Right cardiac atrium (tissue), 5 donors: ENCODE measurements around the gene MAGEF1. TPM values are rescaled to one million over a fixed set of nuclear protein-coding genes. Genes with fewer than 3 reads are reported as not detected.
"Not testable (repeated sequence)": the region's sequence is repeated elsewhere in the genome, so short reads cannot be mapped to it uniquely, and the experiment has no call there.

ENCODE experiments used
- ATAC-seq, 2 donors: fragments of 200-7000 bp; cut with Tn5 transposase; one replicate each; pipeline versions ENCODE4 v1.8.0 to v1.9.1; 2020; ENCODE audit warnings: moderate library complexity in 2 of 2, mild to moderate bottlenecking in 1 of 2
- DNase-seq, 3 donors: peaks; one replicate each; pipeline ENCODE4 v3.0.0-alpha.2; 2020
- H3K27ac ChIP-seq: one replicate; pipeline ENCODE4 v1.5.1; 2013; ENCODE audit warnings: mild to moderate bottlenecking, low read length, control low read depth, moderate library complexity
- H3K27me3 ChIP-seq: one replicate; pipeline ENCODE4 v1.6.1; 2013; ENCODE audit not compliant: control insufficient read depth, insufficient read depth
- H3K4me1 ChIP-seq: one replicate; pipeline ENCODE4 v1.6.1; 2013; ENCODE audit warnings: low read length; ENCODE audit not compliant: control insufficient read depth, insufficient read depth
- H3K4me3 ChIP-seq: one replicate; pipeline ENCODE4 v1.5.1; 2013; ENCODE audit warnings: low read length, control low read depth
- H3K9me3 ChIP-seq: one replicate; pipeline ENCODE4 v1.6.1; 2013; ENCODE audit warnings: low read length; ENCODE audit not compliant: control insufficient read depth
- WGBS: extraction: QIAGEN DNeasy Blood & Tissue Kit; methylation state at CpG from one replicate; pipeline ENCODE4 v1.1.7; 2013; 5-methylcytosine and 5-hydroxymethylcytosine counted together
- intact Hi-C, 4 donors: fragments of 100-400 bp; cut with DNase I; formaldehyde crosslinking; loops; one replicate each; pipeline versions ENCODE4 v1.11.0 to v1.14.0; 2022 to 2023
- polyA plus RNA-seq: library from polyadenylated mRNA; stranded (reverse); fragments of 200-250 nt; gene quantifications from one replicate; pipeline ENCODE4 v1.2.3, GENCODE V29; 2013
- total RNA-seq, 4 donors: library from RNA; stranded (reverse); fragmentation: NEBNext Ultra II Directional; extraction: Animal tissue kit (Norgen Biotek cat#: 25700); gene quantifications; one replicate each; pipeline ENCODE4 v1.2.1, GENCODE V29; 2021
- donor health status: healthy with polysubstance abuse.
- donor health status: DM: no; HTN: yes; CAD: no.
- donor health status: DM: no; HTN: no; CAD: no.
- donor health status: DM: no; HTN: yes; CAD: no; lungs with severe emphysema.
- donor health status: DM: yes; HTN: yes; CAD: no.

The MAGEF1 gene
- total and polyA plus RNA-seq, 5 donors = 25.5 to 30.4 (median 29.0) TPM

- H3K9me3 ChIP-seq = no peaks in the 10 kb centered on the region
- no peaks in the 10 kb centered on the region for H3K4me1 ChIP-seq
- ATAC-seq = no peak
- H3K4me3 ChIP-seq = no peak overlapping the region
- H3K27me3 ChIP-seq = no peaks in the 10 kb centered on the region
- DNase-seq = no peak
- no peak overlapping the region for H3K27ac ChIP-seq
- intact Hi-C loops = no loop called here
- 61% methylated on average over 11 of the region's 11 CpGs for WGBS
These were observed 20.1 kb upstream of the MAGEF1 start for GRCh38 chr3:184731786-184732537.

- no peak overlapping the region for H3K27ac ChIP-seq
- DNase-seq (no peak), ATAC-seq (no peak)
- H3K27me3 ChIP-seq = no peaks in the 10 kb centered on the region
- 91% methylated on average over 2 of the region's 2 CpGs for WGBS
- H3K9me3 ChIP-seq = no peaks in the 10 kb centered on the region
- no peaks in the 10 kb centered on the region for H3K4me1 ChIP-seq
- intact Hi-C loops = no loop called here
- no peak overlapping the region for H3K4me3 ChIP-seq
These were observed 19.1 kb upstream of the MAGEF1 start for GRCh38 chr3:184730924-184731323.

GRCh38 chr3:184729154-184729553 lies 17.3 kb upstream of the MAGEF1 start:
- not testable (repeated sequence) for H3K27ac ChIP-seq, DNase-seq, ATAC-seq, H3K27me3 ChIP-seq, H3K4me1 ChIP-seq, H3K9me3 ChIP-seq, H3K4me3 ChIP-seq
- WGBS = 95% methylated on average over 14 of the region's 14 CpGs
- intact Hi-C loops = loop anchor here in 2 of 4 donors (5.0 kb wide), 2 partner anchors 48 to 162 kb away; no protein-coding TSS in a partner anchor

- H3K27me3 ChIP-seq = no peaks in the 10 kb centered on the region
- DNase-seq = no peak
- H3K9me3 ChIP-seq = no peaks in the 10 kb centered on the region
- 87% methylated on average over 6 of the region's 6 CpGs for WGBS
- no peak for ATAC-seq
- no peak overlapping the region for H3K27ac ChIP-seq
- H3K4me3 ChIP-seq = no peak overlapping the region
- intact Hi-C loops = loop anchor here in 2 of 4 donors (5.0 kb wide), 2 partner anchors 49 to 161 kb away; no protein-coding TSS in a partner anchor
- H3K4me1 ChIP-seq = no peaks in the 10 kb centered on the region
These were observed 16.2 kb upstream of the MAGEF1 start for GRCh38 chr3:184728010-184728527.

GRCh38 chr3:184727357-184728009 lies 15.6 kb upstream of the MAGEF1 start:
- H3K27me3 ChIP-seq = no peaks in the 10 kb centered on the region
- DNase-seq (peak in 1 of 3 donors; percentile 68), ATAC-seq (peak; percentile 88 to 94)
- 37% methylated on average over 10 of the region's 10 CpGs for WGBS
- no peak overlapping the region for H3K27ac ChIP-seq
- no peak overlapping the region for H3K4me3 ChIP-seq
- no peaks in the 10 kb centered on the region for H3K9me3 ChIP-seq
- intact Hi-C loops = loop anchor here in 2 of 4 donors (5.0 kb wide), 2 partner anchors 50 to 160 kb away; no protein-coding TSS in a partner anchor
- no peaks in the 10 kb centered on the region for H3K4me1 ChIP-seq

- no peak overlapping the region for H3K4me3 ChIP-seq
- H3K9me3 ChIP-seq = no peaks in the 10 kb centered on the region
- H3K4me1 ChIP-seq = no peaks in the 10 kb centered on the region
- H3K27ac ChIP-seq = no peak overlapping the region
- WGBS = 76% methylated on average over 4 of the region's 4 CpGs
- DNase-seq (no peak), ATAC-seq (no peak)
- intact Hi-C loops = loop anchor here in 2 of 4 donors (5.0 kb wide), 2 partner anchors 51 to 159 kb away; no protein-coding TSS in a partner anchor
- H3K27me3 ChIP-seq = no peaks in the 10 kb centered on the region
These were observed 14.6 kb upstream of the MAGEF1 start for GRCh38 chr3:184726497-184726896.

- intact Hi-C loops = loop anchor here in 2 of 4 donors (5.0 kb wide), 2 partner anchors 52 to 158 kb away; no protein-coding TSS in a partner anchor
- DNase-seq (no peak), ATAC-seq (no peak)
- Histone ChIP-seq H3K27ac (no peak overlapping the region), H3K4me1 (no peaks in the 10 kb centered on the region), H3K27me3 (no peaks in the 10 kb centered on the region), H3K4me3 (no peak overlapping the region), H3K9me3 (no peaks in the 10 kb centered on the region)
- WGBS = 90% methylated on average over 12 of the region's 12 CpGs
These were observed 13.4 kb upstream of the MAGEF1 start for GRCh38 chr3:184725176-184725719.

GRCh38 chr3:184724699-184725098 lies 12.8 kb upstream of the MAGEF1 start:
- intact Hi-C loops = loop anchor here in 2 of 4 donors (5.0 kb wide), 2 partner anchors 53 to 157 kb away; no protein-coding TSS in a partner anchor
- H3K4me1 ChIP-seq = no peaks in the 10 kb centered on the region
- 83% methylated on average over 4 of the region's 4 CpGs for WGBS
- no peaks in the 10 kb centered on the region for H3K27me3 ChIP-seq
- no peaks in the 10 kb centered on the region for H3K9me3 ChIP-seq
- DNase-seq = no peak
- ATAC-seq = no peak
- no peak overlapping the region for H3K27ac ChIP-seq
- H3K4me3 ChIP-seq = no peak overlapping the region

GRCh38 chr3:184719709-184720108 lies 7.8 kb upstream of the MAGEF1 start:
- DNase-seq (no peak), ATAC-seq (no peak)
- no peak overlapping the region for H3K27ac ChIP-seq
- WGBS = 91% methylated on average over 4 of the region's 4 CpGs
- H3K27me3 ChIP-seq = no peaks in the 10 kb centered on the region
- H3K4me3 ChIP-seq = no peak overlapping the region
- intact Hi-C loops = loop anchor here in 1 of 4 donors (10.0 kb wide), 1 partner anchor 135 kb away; no protein-coding TSS in a partner anchor
- H3K9me3 ChIP-seq = no peaks in the 10 kb centered on the region
- H3K4me1 ChIP-seq = peaks cover 2% of the 10 kb centered on the region

GRCh38 chr3:184718431-184718830 lies 6.6 kb upstream of the MAGEF1 start:
- 71% methylated on average over 3 of the region's 3 CpGs for WGBS
- no peak overlapping the region for H3K4me3 ChIP-seq
- ATAC-seq (no peak), DNase-seq (no peak)
- no peaks in the 10 kb centered on the region for H3K27me3 ChIP-seq
- H3K9me3 ChIP-seq = no peaks in the 10 kb centered on the region
- intact Hi-C loops = loop anchor here in 1 of 4 donors (10.0 kb wide), 1 partner anchor 134 kb away; no protein-coding TSS in a partner anchor
- H3K27ac ChIP-seq = no peak overlapping the region
- H3K4me1 ChIP-seq = peaks cover 2% of the 10 kb centered on the region
